Peyer's patch (tissue), 4 donors: ENCODE measurements around the gene PTBP1.

Experiments
- CTCF ChIP-seq, 6 experiments: fragments of 450-650 bp in 4 of 6; fragments of 200-600 bp in 2 of 6; sonication (generic) in 1 of 6; IDR thresholded peaks; one replicate each; pipeline ENCODE4 v1.5.1; 2017 to 2019; ENCODE audit warnings: antibody characterized with exemption in 6 of 6, mild to moderate bottlenecking in 3 of 6, moderate library complexity in 1 of 6
- POLR2A ChIP-seq, 2 donors: fragments of 450-650 bp; IDR thresholded peaks; one replicate each; pipeline ENCODE4 v1.5.1; 2017; ENCODE audit warnings: antibody characterized with exemption in 2 of 2, mild to moderate bottlenecking in 2 of 2, moderate library complexity in 2 of 2

- TF ChIP-seq CTCF (IDR thresholded peaks at IDR 0.05) = no peak
- TF ChIP-seq POLR2A (IDR thresholded peaks at IDR 0.05) = no peak
Observed at GRCh38 chr19:808423-808775, 11.1 kb downstream of the PTBP1 start.
